PC-3 (cell line): Measurements from ENCODE around the gene MYBPC3.

Experiments used
- CTCF ChIP-seq: fragments of 300-600 bp; sonication (generic); conservative IDR thresholded peaks from 2 replicates; pipeline ENCODE4 v1.5.1; 2017; ENCODE audit warnings: antibody characterized with exemption, low read depth, mild to moderate bottlenecking, low read length
- EZH2 ChIP-seq: fragments of 300-600 bp; sonication (generic); IDR thresholded peaks from one replicate; pipeline ENCODE4 v1.6.1; 2017; ENCODE audit warnings: antibody characterized with exemption, mild to moderate bottlenecking, low read length; ENCODE audit not compliant: unreplicated experiment
- EZH2phosphoT487 ChIP-seq: fragments of 300-600 bp; sonication (generic); IDR thresholded peaks from 2 replicates; pipeline ENCODE4 v1.6.1; 2018; ENCODE audit warnings: mild to moderate bottlenecking, antibody characterized with exemption, low read length, borderline replicate concordance

- TF ChIP-seq CTCF (no peak), EZH2 (no peak), EZH2phosphoT487 (no peak)
These were observed 35.6 kb upstream of the MYBPC3 start for GRCh38 chr11:47387944-47388696.
